Measurements from ENCODE around the gene ARRB1. TPM values are rescaled to one million over a fixed set of nuclear protein-coding genes. Genes with fewer than 3 reads are reported as not detected.

The ARRB1 gene
- total and polyA plus RNA-seq, 10 donors: 11.6 to 139 (median 78.1) TPM

DNA sequence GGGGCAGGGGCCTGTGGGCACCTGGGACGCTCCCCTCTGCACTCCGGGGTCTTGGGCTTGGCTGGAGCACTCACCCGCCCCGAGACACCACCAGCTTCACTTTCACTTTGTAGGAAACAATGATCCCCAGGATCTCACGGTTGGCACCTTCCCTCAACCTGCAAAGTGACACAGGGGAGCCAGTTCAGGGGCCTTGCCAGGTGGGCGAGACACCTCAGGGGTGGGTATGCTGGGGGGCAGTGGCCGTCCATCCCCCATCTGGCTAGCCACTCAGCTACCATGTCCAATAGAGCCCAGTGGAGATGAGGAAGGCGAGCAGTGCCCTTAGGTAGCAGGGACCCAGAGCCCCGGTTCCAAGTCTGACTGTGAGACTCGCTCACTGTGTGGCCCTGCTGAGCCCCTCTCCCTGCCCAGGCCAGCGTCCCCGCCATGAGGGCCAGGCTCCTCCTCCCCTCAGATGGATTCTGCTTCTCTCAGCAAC lies 78.6 kb downstream of the ARRB1 start:
- 54 to 77% (median 72%) methylated on average over 10 to 12 of the region's 12 CpGs for WGBS, 5 donors
- DNase-seq: peak; percentile 72
- no peak overlapping the region for H3K4me3 ChIP-seq
- peaks cover 5 to 66% (median 34%) of the 10 kb centered on the region in 6 donors for H3K4me1 ChIP-seq
- no peaks in the 10 kb centered on the region for H3K9me3 ChIP-seq
- H3K36me3 ChIP-seq: peaks cover 0 to 100% (median 40%) of the 10 kb centered on the region in 6 donors
- peak overlapping the region in 4 of 8 donors; percentile 3 to 88 (median 86) for H3K27ac ChIP-seq
- intact Hi-C loops (cut with DNase I; ENCODE audit: low total_unique reads): no loop called here
- H3K27me3 ChIP-seq (replicated peaks in 1 of 7): no peaks in the 10 kb centered on the region
- peak in 2 of 3 donors; percentile 2 to 30 for TF ChIP-seq POLR2AphosphoS5 (IDR thresholded peaks at IDR 0.05)
- TF ChIP-seq, protein P1, sequence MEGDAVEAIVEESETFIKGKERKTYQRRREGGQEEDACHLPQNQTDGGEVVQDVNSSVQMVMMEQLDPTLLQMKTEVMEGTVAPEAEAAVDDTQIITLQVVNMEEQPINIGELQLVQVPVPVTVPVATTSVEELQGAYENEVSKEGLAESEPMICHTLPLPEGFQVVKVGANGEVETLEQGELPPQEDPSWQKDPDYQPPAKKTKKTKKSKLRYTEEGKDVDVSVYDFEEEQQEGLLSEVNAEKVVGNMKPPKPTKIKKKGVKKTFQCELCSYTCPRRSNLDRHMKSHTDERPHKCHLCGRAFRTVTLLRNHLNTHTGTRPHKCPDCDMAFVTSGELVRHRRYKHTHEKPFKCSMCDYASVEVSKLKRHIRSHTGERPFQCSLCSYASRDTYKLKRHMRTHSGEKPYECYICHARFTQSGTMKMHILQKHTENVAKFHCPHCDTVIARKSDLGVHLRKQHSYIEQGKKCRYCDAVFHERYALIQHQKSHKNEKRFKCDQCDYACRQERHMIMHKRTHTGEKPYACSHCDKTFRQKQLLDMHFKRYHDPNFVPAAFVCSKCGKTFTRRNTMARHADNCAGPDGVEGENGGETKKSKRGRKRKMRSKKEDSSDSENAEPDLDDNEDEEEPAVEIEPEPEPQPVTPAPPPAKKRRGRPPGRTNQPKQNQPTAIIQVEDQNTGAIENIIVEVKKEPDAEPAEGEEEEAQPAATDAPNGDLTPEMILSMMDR (IDR thresholded peaks at IDR 0.05 in 8 of 11, conservative IDR thresholded peaks at IDR 0.05 in 3 of 11): no peak

DNA sequence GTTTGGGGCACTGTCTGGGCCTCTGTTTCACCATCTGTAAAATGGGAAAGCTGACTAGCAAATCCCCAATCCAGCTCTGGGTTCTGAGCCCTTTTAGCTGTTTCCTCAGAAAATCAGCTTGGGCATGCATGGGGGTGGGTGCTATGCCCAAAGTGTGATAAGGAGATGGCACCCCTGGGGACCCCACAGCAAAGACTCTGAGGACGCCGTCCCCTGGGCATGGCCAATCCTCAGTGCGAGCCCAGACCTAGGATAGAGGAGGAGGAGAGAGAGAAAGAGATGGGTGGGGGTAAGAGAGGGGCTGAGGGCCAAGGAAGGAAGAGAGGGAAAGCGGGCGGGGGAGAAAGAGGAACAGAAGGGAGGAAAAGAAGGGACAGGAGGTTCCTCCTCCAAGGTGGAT lies 79.1 kb downstream of the ARRB1 start:
- peak; percentile 61 for DNase-seq
- peaks cover 0 to 100% (median 38%) of the 10 kb centered on the region in 6 donors for H3K36me3 ChIP-seq
- TF ChIP-seq POLR2AphosphoS5 (IDR thresholded peaks at IDR 0.05) (no peak), POLR2A (IDR thresholded peaks at IDR 0.05) (no peak)
- TF ChIP-seq, protein P1 (IDR thresholded peaks at IDR 0.05 in 8 of 11, conservative IDR thresholded peaks at IDR 0.05 in 3 of 11): no peak
- H3K27ac ChIP-seq: peak overlapping the region in 4 of 8 donors; percentile 3 to 88 (median 86)
- intact Hi-C loops (cut with DNase I; ENCODE audit: low total_unique reads): no loop called here
- peaks cover 5 to 70% (median 34%) of the 10 kb centered on the region in 6 donors for H3K4me1 ChIP-seq
- WGBS, 5 donors: 68 to 81% (median 75%) methylated on average over 5 of the region's 5 CpGs
- no peak overlapping the region for H3K4me3 ChIP-seq
- H3K9me3 ChIP-seq: no peaks in the 10 kb centered on the region
- H3K27me3 ChIP-seq (replicated peaks in 1 of 7): no peaks in the 10 kb centered on the region

DNA sequence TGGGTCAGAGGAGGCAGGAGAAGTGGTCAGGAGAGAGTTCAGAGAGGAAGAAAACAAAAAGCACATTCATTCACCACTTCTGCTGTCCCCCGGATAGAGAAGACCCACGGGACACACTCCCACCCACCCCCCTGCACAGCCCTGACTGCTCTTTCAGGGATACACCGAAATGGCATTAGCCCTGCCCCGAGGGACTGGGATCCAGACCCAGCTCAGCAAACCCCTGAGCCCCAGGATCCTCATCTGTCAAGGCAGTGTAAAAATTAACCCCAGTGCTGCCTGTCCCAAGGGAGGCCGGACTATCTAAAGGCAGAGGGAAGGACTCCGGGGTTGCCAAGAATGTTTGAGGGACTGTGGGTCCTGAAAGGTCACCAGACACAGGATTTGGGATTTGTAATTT lies 79.7 kb downstream of the ARRB1 start:
- H3K4me3 ChIP-seq: no peak overlapping the region
- intact Hi-C loops (cut with DNase I; ENCODE audit: low total_unique reads): no loop called here
- peaks cover 0 to 100% (median 36%) of the 10 kb centered on the region in 6 donors for H3K36me3 ChIP-seq
- peak overlapping the region in 3 of 8 donors; percentile 31 to 86 (median 85) for H3K27ac ChIP-seq
- H3K27me3 ChIP-seq (replicated peaks in 1 of 7): no peaks in the 10 kb centered on the region
- peaks cover 5 to 74% (median 33%) of the 10 kb centered on the region in 6 donors for H3K4me1 ChIP-seq
- TF ChIP-seq POLR2A (IDR thresholded peaks at IDR 0.05): no peak
- TF ChIP-seq, protein P1 (IDR thresholded peaks at IDR 0.05 in 8 of 11, conservative IDR thresholded peaks at IDR 0.05 in 3 of 11): no peak
- no peak for TF ChIP-seq POLR2AphosphoS5 (IDR thresholded peaks at IDR 0.05)
- 55 to 85% (median 74%) methylated on average over 6 of the region's 6 CpGs for WGBS, 5 donors
- H3K9me3 ChIP-seq: no peaks in the 10 kb centered on the region
- peak; percentile 58 for DNase-seq

DNA sequence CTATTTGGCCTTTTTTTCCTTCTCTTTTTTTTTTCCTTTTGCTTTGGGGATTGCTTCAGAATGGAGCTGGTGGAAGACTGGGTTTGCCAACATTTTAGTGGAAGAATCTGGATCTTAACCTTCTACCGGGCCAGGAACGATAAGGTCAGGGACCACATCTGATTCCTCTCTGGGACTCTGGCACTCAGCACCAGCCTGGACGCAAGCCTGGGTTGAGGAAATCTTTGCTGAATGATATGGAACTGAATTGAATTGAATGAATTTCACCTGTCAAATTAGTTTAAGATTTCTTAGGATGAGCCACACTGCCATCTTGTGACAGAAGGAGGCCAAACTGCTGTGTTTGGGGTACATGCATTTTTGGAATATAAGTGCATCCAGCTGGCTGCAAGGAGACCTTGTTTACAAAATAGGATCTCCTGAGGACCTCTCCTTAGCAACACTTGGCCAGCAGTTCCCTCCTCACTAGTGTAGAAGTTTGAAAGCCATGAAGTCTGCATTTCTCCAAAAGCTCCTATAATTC lies 80.5 kb downstream of the ARRB1 start:
- 45 to 79% (median 76%) methylated on average over 3 of the region's 3 CpGs for WGBS, 5 donors
- intact Hi-C loops (cut with DNase I; ENCODE audit: low total_unique reads): no loop called here
- TF ChIP-seq POLR2A (IDR thresholded peaks at IDR 0.05): no peak
- TF ChIP-seq, protein P1 (IDR thresholded peaks at IDR 0.05 in 8 of 11, conservative IDR thresholded peaks at IDR 0.05 in 3 of 11): peak in 7 of 11 experiments; percentile 15 to 58 (median 26)
- Histone ChIP-seq H3K36me3 (peaks cover 0 to 100% (median 31%) of the 10 kb centered on the region in 6 donors), H3K4me1 (peaks cover 4 to 74% (median 29%) of the 10 kb centered on the region in 6 donors), H3K27me3 (replicated peaks in 1 of 7) (no peaks in the 10 kb centered on the region), H3K9me3 (no peaks in the 10 kb centered on the region), H3K27ac (peak overlapping the region in 3 of 8 donors; percentile 31 to 86 (median 85)), H3K4me3 (no peak overlapping the region)
- peak; percentile 56 for DNase-seq

All from spleen (tissue), 11 donors.